ENCODE measurements around the gene GRAP2. TPM values are rescaled to one million over a fixed set of nuclear protein-coding genes. Genes with fewer than 3 reads are reported as not detected.

GRAP2 gene
- total and polyA plus RNA-seq, 2 experiments from 2014 or later: 0.42 TPM; not detected in 1

DNA sequence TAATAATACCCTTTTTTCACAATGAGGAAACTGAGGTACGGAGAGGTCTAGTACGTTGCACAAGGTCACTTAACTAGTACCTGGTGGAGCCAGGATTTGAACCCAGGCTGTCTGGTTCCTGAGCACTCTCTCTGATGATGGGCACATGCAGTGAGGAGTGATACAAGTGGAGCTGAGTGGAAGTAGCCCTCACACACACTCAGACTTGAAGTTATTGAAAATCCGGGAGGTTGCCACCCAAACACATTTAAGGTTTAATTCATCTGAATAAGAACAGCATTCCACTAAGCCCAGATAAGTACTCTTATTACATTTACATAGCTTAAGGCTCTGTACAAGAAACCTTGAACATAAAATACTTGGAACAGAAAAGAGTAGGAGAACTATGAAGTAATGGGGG, 4.8 kb downstream of the GRAP2 start (continued):
- TF ChIP-seq, protein P1, sequence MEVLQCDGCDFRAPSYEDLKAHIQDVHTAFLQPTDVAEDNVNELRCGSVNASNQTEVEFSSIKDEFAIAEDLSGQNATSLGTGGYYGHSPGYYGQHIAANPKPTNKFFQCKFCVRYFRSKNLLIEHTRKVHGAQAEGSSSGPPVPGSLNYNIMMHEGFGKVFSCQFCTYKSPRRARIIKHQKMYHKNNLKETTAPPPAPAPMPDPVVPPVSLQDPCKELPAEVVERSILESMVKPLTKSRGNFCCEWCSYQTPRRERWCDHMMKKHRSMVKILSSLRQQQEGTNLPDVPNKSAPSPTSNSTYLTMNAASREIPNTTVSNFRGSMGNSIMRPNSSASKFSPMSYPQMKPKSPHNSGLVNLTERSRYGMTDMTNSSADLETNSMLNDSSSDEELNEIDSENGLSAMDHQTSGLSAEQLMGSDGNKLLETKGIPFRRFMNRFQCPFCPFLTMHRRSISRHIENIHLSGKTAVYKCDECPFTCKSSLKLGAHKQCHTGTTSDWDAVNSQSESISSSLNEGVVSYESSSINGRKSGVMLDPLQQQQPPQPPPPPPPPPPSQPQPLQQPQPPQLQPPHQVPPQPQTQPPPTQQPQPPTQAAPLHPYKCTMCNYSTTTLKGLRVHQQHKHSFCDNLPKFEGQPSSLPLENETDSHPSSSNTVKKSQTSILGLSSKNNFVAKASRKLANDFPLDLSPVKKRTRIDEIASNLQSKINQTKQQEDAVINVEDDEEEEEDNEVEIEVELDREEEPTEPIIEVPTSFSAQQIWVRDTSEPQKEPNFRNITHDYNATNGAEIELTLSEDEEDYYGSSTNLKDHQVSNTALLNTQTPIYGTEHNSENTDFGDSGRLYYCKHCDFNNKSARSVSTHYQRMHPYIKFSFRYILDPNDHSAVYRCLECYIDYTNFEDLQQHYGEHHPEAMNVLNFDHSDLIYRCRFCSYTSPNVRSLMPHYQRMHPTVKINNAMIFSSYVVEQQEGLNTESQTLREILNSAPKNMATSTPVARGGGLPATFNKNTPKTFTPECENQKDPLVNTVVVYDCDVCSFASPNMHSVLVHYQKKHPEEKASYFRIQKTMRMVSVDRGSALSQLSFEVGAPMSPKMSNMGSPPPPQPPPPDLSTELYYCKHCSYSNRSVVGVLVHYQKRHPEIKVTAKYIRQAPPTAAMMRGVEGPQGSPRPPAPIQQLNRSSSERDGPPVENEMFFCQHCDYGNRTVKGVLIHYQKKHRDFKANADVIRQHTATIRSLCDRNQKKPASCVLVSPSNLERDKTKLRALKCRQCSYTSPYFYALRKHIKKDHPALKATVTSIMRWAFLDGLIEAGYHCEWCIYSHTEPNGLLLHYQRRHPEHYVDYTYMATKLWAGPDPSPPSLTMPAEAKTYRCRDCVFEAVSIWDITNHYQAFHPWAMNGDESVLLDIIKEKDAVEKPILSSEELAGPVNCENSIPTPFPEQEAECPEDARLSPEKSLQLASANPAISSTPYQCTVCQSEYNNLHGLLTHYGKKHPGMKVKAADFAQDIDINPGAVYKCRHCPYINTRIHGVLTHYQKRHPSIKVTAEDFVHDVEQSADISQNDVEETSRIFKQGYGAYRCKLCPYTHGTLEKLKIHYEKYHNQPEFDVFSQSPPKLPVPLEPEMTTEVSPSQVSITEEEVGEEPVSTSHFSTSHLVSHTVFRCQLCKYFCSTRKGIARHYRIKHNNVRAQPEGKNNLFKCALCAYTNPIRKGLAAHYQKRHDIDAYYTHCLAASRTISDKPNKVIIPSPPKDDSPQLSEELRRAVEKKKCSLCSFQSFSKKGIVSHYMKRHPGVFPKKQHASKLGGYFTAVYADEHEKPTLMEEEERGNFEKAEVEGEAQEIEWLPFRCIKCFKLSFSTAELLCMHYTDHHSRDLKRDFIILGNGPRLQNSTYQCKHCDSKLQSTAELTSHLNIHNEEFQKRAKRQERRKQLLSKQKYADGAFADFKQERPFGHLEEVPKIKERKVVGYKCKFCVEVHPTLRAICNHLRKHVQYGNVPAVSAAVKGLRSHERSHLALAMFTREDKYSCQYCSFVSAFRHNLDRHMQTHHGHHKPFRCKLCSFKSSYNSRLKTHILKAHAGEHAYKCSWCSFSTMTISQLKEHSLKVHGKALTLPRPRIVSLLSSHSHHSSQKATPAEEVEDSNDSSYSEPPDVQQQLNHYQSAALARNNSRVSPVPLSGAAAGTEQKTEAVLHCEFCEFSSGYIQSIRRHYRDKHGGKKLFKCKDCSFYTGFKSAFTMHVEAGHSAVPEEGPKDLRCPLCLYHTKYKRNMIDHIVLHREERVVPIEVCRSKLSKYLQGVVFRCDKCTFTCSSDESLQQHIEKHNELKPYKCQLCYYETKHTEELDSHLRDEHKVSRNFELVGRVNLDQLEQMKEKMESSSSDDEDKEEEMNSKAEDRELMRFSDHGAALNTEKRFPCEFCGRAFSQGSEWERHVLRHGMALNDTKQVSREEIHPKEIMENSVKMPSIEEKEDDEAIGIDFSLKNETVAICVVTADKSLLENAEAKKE (CRISPR knock-in tag; IDR thresholded peaks at IDR 0.05): no peak
- TF ChIP-seq NANOG (IDR thresholded peaks at IDR 0.05; ENCODE audit: borderline replicate concordance): no peak
- TF ChIP-seq, protein P2, sequence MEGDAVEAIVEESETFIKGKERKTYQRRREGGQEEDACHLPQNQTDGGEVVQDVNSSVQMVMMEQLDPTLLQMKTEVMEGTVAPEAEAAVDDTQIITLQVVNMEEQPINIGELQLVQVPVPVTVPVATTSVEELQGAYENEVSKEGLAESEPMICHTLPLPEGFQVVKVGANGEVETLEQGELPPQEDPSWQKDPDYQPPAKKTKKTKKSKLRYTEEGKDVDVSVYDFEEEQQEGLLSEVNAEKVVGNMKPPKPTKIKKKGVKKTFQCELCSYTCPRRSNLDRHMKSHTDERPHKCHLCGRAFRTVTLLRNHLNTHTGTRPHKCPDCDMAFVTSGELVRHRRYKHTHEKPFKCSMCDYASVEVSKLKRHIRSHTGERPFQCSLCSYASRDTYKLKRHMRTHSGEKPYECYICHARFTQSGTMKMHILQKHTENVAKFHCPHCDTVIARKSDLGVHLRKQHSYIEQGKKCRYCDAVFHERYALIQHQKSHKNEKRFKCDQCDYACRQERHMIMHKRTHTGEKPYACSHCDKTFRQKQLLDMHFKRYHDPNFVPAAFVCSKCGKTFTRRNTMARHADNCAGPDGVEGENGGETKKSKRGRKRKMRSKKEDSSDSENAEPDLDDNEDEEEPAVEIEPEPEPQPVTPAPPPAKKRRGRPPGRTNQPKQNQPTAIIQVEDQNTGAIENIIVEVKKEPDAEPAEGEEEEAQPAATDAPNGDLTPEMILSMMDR (conservative IDR thresholded peaks at IDR 0.05; ENCODE audit: low read depth in 2 of 2): no peak

DNA sequence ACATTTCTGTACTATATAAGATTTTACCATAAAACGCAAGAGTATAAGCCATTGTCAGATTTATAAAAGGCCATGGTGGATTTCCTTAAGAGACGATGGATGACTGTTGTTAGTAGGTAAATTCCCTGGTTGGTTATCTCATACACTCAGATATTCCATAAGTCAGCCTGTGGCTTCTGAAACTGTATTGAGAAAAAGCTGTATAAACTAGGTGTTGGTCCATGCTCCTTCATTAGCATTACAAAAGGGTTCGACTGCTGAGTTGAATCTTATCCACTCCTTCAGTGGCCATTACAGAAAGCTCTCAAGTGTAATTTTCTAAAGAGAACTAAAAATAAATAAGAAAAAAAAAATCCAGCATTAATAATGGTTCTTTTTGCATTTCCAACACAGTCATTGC, 5.3 kb downstream of the GRAP2 start:
- Histone ChIP-seq H3K27me3 (ENCODE audit: insufficient read depth) (no peaks in the 10 kb centered on the region), H3K27ac (ENCODE audit: low read depth) (no peak overlapping the region), H2AFZ (no peak overlapping the region), H3K9me2 (ENCODE audit: insufficient read depth) (no peaks in the 10 kb centered on the region), H3K36me3 (ENCODE audit: insufficient read depth) (no peaks in the 10 kb centered on the region), H4K20me1 (replicated peaks; ENCODE audit: insufficient read depth) (no peaks in the 10 kb centered on the region), H3K4me3 (no peak overlapping the region), H3K79me2 (replicated peaks; ENCODE audit: insufficient read depth) (no peaks in the 10 kb centered on the region), H3K4me2 (no peak overlapping the region), H3F3A (replicated peaks; ENCODE audit: low read depth) (no peaks in the 10 kb centered on the region), H3K4me1 (ENCODE audit: insufficient read depth) (peaks cover 6% of the 10 kb centered on the region; the same call in 1 of the 2 replicates)
- no peak overlapping the region for H3K27ac Mint-ChIP-seq
- peak; percentile 62 for ATAC-seq
- no peaks in the 10 kb centered on the region for H3K9me3 Mint-ChIP-seq
- H3K4me3 Mint-ChIP-seq: no peak overlapping the region
- H3K27me3 Mint-ChIP-seq (ENCODE audit: insufficient read depth, low read depth, poor library complexity): peaks cover 2% of the 10 kb centered on the region
- H3K36me3 Mint-ChIP-seq (ENCODE audit: low read depth): no peaks in the 10 kb centered on the region
- H3K4me1 Mint-ChIP-seq: peaks cover 16% of the 10 kb centered on the region; the same call in 2 of the 3 replicates
- peak; percentile 63 for DNase-seq (ENCODE audit: low spot score)
- TF ChIP-seq NANOG (IDR thresholded peaks at IDR 0.05; ENCODE audit: borderline replicate concordance): no peak
- TF ChIP-seq, protein P2 (conservative IDR thresholded peaks at IDR 0.05; ENCODE audit: low read depth in 2 of 2): no peak
- TF ChIP-seq CREB1 (CRISPR knock-in tag; IDR thresholded peaks at IDR 0.05; ENCODE audit: low read depth): no peak
- TF ChIP-seq EZH2phosphoT487 (IDR thresholded peaks at IDR 0.05; ENCODE audit: unreplicated experiment): no peak
- TF ChIP-seq, protein P3, sequence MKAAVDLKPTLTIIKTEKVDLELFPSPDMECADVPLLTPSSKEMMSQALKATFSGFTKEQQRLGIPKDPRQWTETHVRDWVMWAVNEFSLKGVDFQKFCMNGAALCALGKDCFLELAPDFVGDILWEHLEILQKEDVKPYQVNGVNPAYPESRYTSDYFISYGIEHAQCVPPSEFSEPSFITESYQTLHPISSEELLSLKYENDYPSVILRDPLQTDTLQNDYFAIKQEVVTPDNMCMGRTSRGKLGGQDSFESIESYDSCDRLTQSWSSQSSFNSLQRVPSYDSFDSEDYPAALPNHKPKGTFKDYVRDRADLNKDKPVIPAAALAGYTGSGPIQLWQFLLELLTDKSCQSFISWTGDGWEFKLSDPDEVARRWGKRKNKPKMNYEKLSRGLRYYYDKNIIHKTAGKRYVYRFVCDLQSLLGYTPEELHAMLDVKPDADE (IDR thresholded peaks at IDR 0.05): no peak
